NOMO-1 treated with DMSO at 0.1 percent for 48 hours (cell line): ENCODE results near the gene SUGP2.

Source experiments
- DNase-seq: peaks from one replicate; lab custom pipeline; 2025; ENCODE audit not compliant: unreplicated experiment; lab: John Stamatoyannopoulos, UW

Gene SUGP2

DNA sequence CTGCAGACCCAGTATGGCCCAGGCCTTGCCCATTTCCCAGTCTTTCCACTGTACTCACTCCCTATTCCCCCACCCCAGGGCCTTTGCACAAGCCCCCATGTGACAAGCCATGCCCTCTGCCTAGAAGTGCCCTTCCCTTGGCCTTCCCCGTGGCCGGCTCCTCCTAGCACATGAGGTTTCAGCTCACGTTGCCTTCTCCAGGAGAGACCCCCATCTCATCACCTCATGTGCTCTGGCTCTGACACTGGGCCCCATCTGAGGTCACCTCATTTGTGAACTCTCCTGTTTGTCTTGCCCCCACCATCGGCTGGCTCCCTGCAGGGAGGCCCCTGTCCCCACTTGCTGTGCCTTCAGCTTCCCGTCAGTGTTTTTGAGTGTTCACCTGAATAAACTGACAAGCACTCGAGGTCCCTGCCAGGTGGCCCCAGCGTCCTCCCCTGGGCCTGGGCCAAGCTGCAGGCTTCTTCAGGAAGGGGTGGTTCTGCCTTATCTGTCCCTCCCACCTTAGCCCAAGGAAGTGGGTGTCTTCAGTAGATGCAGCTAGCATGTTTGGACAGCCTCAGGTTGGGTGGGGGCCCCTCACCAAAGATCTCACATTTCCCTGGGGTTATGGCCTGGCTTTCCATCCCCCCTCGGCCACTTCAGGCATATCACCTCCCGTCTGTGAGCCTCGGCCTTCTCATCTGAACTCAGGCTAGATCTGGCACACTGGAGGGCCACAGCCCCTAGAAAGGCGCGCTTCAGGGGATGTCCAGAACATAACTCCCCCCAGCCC lies 26.7 kb upstream of the SUGP2 start:
- no peak for DNase-seq

DNA sequence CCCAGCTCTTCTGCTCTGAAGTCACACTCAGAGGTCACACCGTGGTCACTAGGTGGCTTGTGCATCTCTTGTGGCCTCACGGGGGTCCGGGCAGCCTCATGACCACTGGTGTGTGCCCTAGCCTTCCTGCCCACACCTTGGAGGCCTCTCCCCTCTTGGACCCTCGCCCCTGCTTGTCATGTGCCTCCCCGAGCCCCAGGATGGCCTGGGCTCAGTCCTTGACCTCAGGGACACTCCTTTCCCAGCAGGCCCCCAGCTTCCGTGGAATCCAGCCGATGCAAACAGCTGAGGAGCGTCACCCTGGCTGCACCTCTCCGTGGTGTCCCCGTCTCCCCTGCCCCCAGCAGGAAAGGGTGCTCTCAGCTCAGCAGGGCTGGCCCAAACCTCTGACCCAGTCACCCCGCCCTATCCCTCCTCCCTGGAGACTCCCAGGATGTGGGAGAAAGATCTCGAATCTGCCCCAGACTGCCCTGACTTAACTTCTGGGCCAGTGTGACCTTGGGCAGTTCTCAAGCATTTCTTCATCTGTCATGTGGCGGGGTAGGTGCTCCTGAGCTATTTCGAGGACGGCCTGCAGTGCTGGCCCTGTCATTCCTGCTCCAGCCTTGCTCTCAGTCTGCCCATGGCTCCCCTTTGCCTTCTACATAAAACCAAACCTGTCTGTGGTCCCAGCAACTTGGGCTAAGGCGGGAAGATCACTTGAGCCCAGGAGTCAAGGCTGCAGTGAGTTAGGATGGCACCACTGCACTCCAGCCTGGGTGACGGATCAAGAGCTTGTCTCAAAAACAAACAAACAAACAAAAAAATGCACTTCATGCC lies 25.9 kb upstream of the SUGP2 start:
- DNase-seq = no peak

DNA sequence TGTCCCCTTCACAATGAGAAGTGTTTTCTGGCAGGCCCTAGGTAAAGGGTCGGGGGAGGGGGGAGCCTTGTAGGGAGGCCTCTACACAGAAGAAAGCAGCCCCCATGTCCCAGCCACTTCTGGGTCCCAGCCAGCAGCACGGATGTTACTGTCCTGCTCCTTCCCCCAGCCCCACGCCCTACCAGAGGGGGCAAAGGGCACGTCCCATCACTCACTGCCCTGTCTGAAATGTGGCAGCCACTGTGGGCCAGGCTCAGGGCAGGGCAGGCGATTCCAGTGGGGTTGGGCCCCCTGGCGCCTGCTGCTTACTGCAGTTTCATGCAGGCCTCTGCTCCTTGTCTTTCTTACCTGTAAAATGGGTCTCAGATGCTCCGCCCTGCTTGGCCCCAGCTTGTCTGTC lies 24.4 kb upstream of the SUGP2 start:
- DNase-seq = no peak

DNA sequence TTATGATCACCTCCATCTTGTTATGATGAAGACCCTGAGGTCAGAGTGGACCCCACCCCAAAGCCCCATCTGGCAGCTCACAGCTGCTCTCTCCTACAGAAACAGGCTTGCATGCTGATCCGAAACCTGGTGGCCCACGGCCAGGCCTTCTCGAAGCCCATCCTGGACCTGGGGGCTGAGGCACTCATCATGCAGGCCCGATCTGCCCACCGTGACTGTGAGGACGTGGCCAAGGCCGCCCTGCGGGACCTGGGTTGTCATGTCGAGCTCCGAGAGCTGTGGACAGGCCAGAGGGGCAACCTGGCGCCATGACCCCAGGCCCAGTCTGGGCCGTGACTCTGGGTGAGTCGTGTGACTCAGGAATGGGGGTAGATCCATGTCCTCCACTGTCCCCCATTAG lies 24.0 kb upstream of the SUGP2 start:
- DNase-seq = no peak

DNA sequence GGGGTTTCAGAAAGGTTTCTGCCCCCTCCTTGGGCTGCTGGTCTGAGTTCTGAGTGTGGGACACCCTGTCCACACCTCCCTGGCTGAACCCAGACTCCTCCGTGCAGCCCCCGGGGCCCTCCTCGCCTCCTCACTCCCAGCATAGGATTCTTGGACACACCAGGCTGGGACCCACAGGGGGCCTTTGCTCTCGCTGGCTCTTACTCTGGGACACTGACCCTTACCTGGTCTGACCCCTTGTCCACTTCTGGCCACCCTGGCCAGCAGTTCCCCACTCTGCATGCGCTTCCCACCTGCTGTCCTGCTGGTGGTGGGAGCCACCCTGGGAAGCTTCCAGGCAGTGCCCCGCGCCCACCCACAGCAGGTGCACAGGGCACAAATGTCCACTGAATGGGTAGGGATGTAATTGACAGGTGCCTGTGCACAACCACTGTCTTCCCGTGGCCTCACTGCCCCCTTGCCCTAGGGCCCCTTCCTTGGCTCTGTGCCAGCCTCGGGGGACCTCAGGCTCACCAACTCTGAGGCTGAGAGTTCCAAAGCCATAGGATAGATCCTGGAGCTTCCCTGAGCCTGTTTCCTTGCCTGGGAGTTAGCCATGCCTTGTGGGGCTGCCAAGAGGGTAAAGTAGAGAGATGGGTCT lies 23.4 kb upstream of the SUGP2 start:
- no peak for DNase-seq

DNA sequence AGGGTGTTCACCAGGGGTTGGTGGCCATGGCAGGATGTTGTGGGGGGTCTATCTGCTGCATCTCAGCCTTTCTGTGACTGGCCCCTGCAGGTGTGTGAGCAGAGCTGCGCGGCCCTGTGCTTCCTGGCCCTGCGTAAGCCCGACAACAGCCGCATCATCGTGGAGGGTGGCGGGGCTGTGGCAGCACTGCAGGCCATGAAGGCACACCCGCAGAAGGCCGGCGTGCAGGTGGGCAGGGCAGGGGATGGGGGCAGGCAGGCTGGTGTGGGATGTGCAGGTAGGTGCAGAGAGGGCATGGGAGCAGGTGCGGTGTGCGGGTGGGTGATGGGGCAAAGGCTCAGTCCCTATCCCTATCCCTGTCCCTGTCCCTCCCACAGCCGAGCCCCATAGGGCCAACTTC lies 22.4 kb upstream of the SUGP2 start:
- no peak for DNase-seq

DNA sequence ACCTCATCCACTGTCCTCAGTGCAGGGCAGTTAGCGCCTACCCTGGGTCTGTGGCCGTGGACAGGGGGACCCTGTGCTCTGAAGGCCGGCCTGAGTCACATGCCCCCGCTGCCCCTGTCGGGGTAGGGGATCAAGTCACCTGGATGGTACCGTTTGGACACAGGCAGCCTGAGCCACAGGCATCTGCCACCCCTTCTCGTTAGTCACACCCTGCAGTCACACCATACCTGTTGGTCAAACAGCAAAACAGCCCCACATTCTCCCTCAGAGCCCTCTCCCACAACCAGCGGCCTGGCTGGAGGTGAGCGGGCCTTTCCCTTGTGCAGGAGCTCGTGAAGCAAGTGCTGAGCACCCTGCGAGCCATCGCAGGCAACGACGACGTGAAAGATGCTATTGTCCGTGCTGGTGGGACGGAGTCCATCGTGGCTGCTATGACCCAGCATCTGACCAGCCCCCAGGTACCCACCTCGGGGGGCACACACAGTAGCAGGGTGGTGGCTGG lies 21.7 kb upstream of the SUGP2 start:
- DNase-seq = no peak

DNA sequence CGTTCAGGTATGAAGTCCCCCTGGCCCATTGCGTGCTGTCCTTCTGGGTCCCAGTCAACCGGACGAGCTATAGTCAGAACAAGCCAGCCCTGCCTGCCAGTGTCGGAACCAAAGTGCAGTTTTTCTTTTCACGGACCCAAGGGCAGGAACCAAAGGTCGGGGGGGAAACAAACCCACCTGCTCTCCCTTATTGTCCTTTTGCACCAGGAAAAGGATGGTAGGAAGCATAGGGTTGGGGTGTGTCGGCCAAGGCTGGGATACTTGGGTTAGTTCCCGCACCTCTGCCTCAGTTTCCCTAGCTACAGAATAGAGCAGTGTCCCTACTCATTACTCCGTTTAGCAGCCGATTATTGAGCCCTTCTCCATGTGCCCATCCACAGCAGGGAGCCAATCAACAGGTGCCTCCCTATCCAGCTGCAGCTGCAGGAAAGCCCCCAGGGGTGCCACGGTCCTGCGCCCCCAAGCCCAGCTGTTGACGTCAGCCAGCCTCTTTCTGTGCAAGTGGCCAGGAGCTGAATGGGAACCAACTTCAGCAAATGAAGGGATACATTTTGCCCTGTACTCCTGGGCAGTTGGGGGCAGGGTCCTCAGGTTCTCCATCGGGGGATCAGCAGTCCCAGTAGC lies 21.1 kb upstream of the SUGP2 start:
- DNase-seq = no peak

DNA sequence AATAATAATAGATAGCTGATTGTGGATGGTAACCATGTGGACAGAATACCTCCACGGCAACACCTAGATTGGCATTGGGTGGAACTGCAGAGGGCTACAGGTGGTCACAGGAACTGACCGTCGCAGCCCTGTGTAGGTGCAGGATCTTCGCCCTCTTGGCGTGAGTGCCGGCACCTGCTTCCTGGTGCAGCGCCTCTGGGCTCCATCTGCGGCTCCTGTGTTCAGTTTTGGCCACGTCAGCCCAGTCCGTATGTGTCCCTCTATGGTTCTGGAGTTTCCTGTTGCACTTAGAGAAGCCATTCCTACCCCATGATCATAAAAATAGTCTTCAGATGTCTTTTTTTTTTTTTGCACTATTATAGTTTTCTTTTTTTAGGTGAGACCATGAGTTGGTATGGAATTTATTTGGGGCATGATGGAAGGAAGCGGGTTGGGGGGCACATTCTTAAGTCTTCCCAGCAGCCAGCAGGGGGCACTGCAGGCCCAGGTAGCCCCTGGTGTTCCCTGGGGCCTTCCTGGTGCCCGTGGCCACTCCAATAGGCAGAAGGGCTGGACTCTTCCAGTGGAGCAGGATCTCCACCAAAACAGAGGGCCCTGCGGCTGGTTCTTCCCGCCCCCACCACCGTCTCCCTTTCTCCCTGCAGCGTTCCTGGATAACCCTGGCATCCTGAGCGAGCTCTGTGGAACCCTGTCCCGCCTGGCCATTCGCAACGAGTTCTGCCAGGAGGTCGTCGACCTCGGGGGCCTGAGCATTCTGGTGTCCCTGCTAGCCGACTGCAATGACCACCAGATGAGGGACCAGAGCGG lies 20.4 kb upstream of the SUGP2 start:
- DNase-seq = peak; percentile 9

DNA sequence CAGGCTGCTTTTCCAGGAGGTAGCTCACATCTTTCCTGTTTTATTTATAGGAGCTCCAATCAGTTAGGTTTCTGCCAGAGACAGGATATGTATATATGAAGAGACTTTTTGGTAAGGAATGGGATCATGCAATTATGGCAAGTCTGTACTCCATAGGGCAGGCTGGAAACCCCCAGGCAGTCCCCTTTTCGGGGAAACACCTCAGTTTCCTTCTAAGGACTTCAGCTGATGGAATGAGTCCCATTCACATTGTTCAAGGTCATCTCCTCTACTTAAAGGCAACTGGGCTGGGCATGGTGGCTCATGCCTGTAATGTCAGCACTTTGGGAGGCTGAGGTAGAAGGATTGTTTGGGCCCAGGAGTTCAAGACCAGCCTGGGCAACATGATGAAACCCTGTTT lies 19.6 kb upstream of the SUGP2 start:
- no peak for DNase-seq

DNA sequence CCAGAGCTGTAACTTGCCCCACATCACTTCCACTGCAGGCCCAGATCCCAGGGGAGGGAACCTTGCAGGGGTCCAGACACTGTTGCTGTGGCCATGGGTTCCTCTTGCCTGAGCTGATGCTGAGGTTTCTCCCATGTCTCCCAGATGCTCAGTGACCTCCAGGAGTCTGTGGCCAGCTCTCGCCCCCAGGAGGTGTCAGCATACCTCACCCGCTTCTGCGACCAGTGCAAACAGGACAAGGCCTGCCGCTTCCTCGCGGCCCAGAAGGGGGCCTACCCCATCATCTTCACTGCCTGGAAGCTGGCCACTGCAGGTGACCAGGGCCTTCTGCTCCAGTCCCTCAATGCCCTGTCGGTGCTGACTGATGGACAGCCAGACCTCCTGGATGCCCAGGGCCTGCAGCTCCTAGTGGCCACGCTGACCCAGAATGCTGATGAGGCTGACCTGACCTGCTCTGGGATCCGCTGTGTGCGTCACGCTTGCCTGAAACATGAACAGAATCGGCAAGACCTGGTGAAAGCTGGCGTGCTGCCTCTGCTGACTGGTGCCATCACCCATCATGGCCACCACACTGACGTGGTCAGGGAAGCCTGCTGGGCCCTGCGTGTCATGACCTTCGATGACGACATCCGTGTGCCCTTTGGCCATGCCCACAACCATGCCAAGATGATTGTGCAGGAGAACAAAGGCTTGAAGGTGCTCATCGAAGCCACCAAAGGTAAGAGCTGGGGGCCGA lies 18.3 kb upstream of the SUGP2 start:
- no peak for DNase-seq

DNA sequence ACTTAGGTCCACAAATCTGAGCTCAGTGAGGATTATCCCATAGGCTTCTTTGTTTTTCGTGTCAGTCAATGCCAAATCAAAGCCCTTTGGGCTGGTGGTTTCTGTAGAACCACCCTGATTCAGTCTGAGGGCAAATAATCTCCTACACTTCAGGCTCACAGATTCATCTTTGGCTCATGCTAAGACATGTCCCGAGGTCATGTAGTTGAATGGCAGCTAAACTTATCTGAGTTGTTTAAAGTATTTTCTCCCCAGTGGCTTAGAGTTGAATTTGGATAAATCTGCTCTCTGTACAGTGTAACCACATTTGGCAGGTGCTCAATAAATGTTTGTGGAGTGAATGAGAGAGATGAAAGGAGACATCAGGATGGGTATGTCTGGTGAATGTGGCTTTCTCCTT lies 17.4 kb upstream of the SUGP2 start:
- DNase-seq = no peak

DNA sequence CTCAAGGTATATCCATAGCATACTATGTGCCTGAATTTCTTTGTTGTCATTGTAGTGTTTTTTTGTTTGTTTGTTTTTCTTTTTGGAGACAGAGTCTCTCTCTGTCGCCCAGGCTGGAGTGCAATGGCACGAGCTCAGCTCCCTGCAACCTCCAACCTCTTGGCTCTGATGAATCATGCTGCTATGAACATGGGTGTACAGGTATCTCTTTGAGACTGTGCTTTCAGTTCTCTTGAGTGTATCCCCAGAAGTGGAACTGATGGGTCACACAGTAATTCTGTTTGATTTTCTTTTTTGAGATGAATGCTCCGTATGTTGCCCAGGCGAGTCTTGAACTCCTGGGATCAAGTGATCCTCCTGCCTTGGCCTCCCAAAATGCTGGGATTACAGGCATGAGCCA lies 16.8 kb upstream of the SUGP2 start:
- DNase-seq = no peak

DNA sequence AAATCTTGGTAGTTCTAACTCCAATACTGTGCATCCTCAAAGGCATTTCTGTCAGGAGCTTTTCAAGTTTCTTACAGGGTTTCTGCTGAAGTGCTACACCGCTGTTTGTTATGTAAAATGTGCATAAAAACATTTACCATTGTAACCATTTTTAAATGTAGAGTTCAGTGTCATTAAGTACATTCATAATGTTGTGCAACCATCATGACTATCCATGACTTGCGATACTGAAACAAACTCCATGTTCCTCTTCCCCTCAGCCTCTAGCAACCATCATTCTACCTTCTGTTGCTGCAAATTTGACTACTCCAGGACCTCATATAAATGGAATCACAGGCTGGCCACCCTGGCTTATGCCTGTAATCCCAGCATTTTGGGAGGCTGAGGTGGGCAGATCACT lies 16.1 kb upstream of the SUGP2 start:
- peak; percentile 45 for DNase-seq

DNA sequence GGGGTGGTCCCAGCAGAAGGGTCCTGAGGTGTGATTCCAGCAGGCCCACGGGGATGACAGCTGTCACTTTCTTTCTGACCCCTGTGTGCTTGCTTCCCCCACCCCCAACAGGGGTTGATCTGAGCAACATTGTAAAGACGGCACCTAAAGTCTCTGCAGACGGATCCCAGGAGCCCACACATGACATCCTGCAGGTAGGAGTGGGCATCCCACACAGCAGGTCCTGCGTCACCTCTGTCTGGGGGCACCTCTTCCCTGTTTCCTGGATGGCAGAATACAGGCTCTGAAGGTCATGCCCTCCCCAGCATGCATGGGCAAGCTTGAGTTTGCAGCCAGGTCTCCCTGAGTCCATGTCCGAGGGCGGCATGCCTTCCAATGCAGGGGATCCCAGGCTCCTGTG lies 10.6 kb upstream of the SUGP2 start:
- DNase-seq = no peak

DNA sequence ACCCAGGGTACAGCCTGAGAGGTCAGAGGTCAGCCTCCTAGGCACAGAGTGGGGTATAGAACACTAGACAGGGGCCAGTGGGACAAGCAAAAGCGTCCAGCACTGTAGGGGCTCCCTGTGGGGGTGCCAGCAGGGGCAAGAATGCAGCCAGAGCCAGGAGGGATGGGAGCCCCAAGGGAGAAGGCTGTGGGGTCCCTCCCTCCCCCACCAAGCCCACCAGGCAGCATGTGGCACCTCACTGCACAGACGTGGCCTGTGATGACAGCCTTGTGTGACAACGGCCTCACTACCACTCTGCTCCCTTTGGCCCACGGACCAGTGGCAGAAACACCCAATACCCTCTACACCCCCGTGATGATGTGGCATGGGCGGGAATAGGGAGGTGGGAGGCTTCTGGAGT lies 10.2 kb upstream of the SUGP2 start:
- DNase-seq = no peak

DNA sequence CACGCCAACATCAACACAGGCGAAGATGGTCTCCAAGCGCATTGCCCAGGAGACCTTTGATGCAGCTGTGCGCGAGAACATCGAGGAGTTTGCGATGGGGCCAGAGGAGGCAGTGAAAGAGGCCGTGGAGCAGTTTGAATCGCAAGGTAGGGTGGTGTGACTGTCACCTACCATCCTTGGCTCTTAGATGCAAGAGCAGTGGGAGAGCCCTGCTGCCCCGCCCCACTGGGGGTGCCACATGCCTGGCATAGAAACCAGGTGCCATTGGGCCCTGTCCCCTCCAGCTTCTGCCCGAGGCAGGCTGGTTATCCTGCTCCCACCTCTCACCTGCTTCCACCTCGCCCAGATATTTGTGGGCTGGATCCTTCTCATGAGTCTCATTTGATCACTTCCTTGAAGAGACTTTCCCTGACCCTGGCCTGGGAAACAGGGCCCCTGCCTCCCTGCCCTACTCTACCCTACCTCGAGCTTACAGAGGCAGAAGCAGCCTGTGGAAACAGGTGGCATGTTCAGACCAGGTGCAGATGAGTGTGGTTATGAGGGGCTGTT lies 9.5 kb upstream of the SUGP2 start:
- DNase-seq = no peak

DNA sequence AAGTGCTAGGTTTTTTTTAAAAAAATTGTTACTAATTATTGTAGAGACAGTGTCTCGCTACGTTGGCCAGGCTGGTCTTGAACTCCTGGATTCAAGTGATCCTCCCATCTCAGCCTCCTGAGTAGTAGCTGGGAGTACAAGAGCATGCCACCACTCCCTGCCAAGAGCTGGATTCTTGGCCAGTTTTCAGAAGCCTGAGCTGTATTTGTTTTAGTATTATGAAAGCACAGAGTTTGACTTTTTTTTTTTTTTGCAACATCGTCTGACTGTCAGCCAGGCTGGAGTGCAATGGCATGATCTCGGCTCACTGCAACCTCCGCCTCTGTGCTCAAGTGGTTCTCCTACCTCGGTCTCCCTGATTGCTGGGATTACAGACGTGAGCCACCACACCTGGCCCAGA lies 7.1 kb upstream of the SUGP2 start:
- peak; percentile 27 for DNase-seq

DNA sequence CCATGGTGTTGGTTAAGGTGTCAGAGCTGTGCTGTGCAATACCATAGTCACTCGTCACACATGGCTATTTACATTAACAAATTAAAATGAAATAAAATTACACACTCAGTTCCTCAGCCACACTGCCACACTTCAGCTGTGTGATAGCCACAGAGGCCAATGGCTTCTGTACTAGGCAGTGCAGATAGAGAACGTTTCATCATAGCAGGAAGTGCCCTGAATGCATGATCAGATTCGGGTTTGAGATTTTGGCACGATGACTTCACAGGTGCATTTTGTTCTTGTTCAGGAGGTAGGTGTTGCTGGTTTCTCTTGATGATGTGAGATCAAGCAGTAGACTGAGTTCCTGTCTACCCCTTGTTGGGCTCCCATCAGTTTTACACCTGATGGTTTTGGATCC lies 6.6 kb upstream of the SUGP2 start:
- DNase-seq = no peak

DNA sequence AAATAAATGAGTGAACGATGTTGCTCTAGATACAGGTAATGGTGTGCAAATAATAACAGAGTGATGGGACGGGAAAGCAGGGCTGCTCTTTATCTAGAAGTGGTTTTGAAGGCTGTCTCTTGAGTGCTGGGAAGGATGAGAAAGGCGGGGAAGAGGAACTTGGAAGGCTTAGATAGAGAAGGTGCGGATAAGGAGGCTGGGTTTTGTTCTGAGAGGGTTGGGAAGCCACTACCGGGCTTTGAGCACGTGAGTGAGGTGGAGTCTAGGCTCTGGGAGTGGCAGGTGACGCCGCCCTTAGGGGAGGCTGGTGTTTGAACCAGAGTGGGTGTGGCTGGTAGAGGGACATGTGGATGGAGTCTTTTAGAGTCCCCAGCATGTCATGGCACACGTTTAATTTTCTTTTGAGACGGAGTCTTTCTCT lies 897 bp upstream of the SUGP2 start:
- DNase-seq = peak; percentile 95
